HepG2 (cell line): Measurements from ENCODE around the gene LYSMD1. TPM values are rescaled to one million over a fixed set of nuclear protein-coding genes. Genes with fewer than 3 reads are reported as not detected.

Source experiments
- FOXK1 ChIP-seq: sonication (generic); formaldehyde crosslinking; IDR thresholded peaks from 2 replicates; pipeline ENCODE4 v1.4.0; 2020; ENCODE audit warnings: low read depth, missing genetic modification reagents, borderline replicate concordance
- HMG20B ChIP-seq: conservative IDR thresholded peaks from 2 replicates; pipeline ENCODE4 v1.6.1; 2016; ENCODE audit warnings: missing genetic modification reagents, missing compliant biosample characterization
- MLLT10 ChIP-seq: sonication (generic); formaldehyde crosslinking; IDR thresholded peaks from 2 replicates; pipeline ENCODE4 v1.4.0; 2020; ENCODE audit warnings: missing genetic modification reagents
- PAX8 ChIP-seq: sonication (generic); formaldehyde crosslinking; IDR thresholded peaks from 2 replicates; pipeline ENCODE4 v1.8.0; 2022; ENCODE audit warnings: mild to moderate bottlenecking, missing genetic modification reagents, borderline replicate concordance
- SMAD1 ChIP-seq: sonication (generic); formaldehyde crosslinking; IDR thresholded peaks from 2 replicates; pipeline ENCODE4 v1.4.0; 2020; ENCODE audit warnings: missing genetic modification reagents, low read depth, mild to moderate bottlenecking, borderline replicate concordance
- ZEB1 ChIP-seq: IDR thresholded peaks from 2 replicates; pipeline ENCODE4 v1.6.1; 2012; ENCODE audit warnings: mild to moderate bottlenecking, low read depth, inconsistent platforms; ENCODE audit not compliant: insufficient replicate concordance
- ZNF383 ChIP-seq: sonication (generic); formaldehyde crosslinking; IDR thresholded peaks from 2 replicates; pipeline ENCODE4 v1.4.0; 2020; ENCODE audit warnings: missing genetic modification reagents, mild to moderate bottlenecking, borderline replicate concordance
- polyA plus RNA-seq, 8 experiments: library from polyadenylated mRNA; depleted of rRNA in 3 of 8; stranded (reverse) in 7 of 8; unstranded in 1 of 8; fragments of >200 nt; fragmentation: Illumina TruSeq in 4 of 8; extraction: Trizol in 4 of 8; gene quantifications; 2 replicates each; pipeline versions ENCODE4 v1.2.1 to v1.2.3, GENCODE V29; 2011 to 2016; ENCODE audit warnings: low read depth in 4 of 8, missing spikeins in 1 of 8, mixed read lengths in 1 of 8; ENCODE audit not compliant: insufficient read depth in 1 of 8
- total RNA-seq, 5 experiments: library from RNA; depleted of rRNA; stranded (reverse); fragments of >200 nt; fragmentation: Illumina TruSeq; extraction: Trizol; gene quantifications; 2 replicates each; pipeline ENCODE4 v1.2.3, GENCODE V29; 2016; ENCODE audit warnings: low read depth in 1 of 5
- TF ChIP-seq, protein P1 (sequence below): sonication (generic); formaldehyde crosslinking; IDR thresholded peaks from 2 replicates; pipeline ENCODE4 v1.8.0; 2022; ENCODE audit warnings: mild to moderate bottlenecking, missing genetic modification reagents, borderline replicate concordance
- TF ChIP-seq, protein P2 (sequence below): sonication (generic); formaldehyde crosslinking; IDR thresholded peaks from 2 replicates; pipeline ENCODE4 v1.5.1; 2020; ENCODE audit warnings: missing genetic modification reagents, mild to moderate bottlenecking, borderline replicate concordance
- TF ChIP-seq, protein P3 (sequence below): sonication (generic); formaldehyde crosslinking; IDR thresholded peaks from 2 replicates; pipeline ENCODE4 v1.4.0; 2020; ENCODE audit warnings: mild to moderate bottlenecking, missing genetic modification reagents
- TF ChIP-seq, protein P4 (sequence below): sonication (generic); formaldehyde crosslinking; IDR thresholded peaks from 2 replicates; pipeline ENCODE4 v1.5.0; 2020; ENCODE audit warnings: mild to moderate bottlenecking, missing genetic modification reagents, borderline replicate concordance
- TF ChIP-seq, protein P5 (sequence below): sonication (generic); formaldehyde crosslinking; IDR thresholded peaks from 2 replicates; pipeline ENCODE4 v1.9.0; 2021; ENCODE audit warnings: missing genetic modification reagents, borderline replicate concordance

LYSMD1 gene
- total and polyA plus RNA-seq, 2 of the 13 experiments (the other 11 are each of a cell fraction or from before 2014, with no cell fraction given), result 3.8 to 4.8 TPM

GRCh38 chr1:151189637-151190445, 24.1 kb upstream of the LYSMD1 start, which contains the start of gene VPS72 (continued):
- TF ChIP-seq, protein P1, sequence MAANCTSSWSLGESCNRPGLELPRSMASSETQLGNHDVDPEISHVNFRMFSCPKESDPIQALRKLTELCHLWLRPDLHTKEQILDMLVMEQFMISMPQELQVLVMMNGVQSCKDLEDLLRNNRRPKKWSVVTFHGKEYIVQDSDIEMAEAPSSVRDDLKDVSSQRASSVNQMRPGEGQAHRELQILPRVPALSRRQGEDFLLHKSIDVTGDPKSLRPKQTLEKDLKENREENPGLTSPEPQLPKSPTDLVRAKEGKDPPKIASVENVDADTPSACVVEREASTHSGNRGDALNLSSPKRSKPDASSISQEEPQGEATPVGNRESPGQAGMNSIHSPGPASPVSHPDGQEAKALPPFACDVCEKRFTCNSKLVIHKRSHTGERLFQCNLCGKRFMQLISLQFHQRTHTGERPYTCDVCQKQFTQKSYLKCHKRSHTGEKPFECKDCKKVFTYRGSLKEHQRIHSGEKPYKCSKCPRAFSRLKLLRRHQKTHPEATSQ (CRISPR knock-in tag), result no peak
- TF ChIP-seq HMG20B (CRISPR knock-in tag), result 0 out of 2 replicates have a peak, but pooled peaks have one; percentile 45
- peak; percentile 45 for TF ChIP-seq ZEB1
- TF ChIP-seq SMAD1 (CRISPR knock-in tag), result no peak
- TF ChIP-seq, protein P2, sequence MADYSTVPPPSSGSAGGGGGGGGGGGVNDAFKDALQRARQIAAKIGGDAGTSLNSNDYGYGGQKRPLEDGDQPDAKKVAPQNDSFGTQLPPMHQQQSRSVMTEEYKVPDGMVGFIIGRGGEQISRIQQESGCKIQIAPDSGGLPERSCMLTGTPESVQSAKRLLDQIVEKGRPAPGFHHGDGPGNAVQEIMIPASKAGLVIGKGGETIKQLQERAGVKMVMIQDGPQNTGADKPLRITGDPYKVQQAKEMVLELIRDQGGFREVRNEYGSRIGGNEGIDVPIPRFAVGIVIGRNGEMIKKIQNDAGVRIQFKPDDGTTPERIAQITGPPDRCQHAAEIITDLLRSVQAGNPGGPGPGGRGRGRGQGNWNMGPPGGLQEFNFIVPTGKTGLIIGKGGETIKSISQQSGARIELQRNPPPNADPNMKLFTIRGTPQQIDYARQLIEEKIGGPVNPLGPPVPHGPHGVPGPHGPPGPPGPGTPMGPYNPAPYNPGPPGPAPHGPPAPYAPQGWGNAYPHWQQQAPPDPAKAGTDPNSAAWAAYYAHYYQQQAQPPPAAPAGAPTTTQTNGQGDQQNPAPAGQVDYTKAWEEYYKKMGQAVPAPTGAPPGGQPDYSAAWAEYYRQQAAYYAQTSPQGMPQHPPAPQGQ (CRISPR knock-in tag), result no peak
- TF ChIP-seq ZNF383, result no peak
- no peak for TF ChIP-seq PAX8 (CRISPR knock-in tag)
- TF ChIP-seq, protein P3, sequence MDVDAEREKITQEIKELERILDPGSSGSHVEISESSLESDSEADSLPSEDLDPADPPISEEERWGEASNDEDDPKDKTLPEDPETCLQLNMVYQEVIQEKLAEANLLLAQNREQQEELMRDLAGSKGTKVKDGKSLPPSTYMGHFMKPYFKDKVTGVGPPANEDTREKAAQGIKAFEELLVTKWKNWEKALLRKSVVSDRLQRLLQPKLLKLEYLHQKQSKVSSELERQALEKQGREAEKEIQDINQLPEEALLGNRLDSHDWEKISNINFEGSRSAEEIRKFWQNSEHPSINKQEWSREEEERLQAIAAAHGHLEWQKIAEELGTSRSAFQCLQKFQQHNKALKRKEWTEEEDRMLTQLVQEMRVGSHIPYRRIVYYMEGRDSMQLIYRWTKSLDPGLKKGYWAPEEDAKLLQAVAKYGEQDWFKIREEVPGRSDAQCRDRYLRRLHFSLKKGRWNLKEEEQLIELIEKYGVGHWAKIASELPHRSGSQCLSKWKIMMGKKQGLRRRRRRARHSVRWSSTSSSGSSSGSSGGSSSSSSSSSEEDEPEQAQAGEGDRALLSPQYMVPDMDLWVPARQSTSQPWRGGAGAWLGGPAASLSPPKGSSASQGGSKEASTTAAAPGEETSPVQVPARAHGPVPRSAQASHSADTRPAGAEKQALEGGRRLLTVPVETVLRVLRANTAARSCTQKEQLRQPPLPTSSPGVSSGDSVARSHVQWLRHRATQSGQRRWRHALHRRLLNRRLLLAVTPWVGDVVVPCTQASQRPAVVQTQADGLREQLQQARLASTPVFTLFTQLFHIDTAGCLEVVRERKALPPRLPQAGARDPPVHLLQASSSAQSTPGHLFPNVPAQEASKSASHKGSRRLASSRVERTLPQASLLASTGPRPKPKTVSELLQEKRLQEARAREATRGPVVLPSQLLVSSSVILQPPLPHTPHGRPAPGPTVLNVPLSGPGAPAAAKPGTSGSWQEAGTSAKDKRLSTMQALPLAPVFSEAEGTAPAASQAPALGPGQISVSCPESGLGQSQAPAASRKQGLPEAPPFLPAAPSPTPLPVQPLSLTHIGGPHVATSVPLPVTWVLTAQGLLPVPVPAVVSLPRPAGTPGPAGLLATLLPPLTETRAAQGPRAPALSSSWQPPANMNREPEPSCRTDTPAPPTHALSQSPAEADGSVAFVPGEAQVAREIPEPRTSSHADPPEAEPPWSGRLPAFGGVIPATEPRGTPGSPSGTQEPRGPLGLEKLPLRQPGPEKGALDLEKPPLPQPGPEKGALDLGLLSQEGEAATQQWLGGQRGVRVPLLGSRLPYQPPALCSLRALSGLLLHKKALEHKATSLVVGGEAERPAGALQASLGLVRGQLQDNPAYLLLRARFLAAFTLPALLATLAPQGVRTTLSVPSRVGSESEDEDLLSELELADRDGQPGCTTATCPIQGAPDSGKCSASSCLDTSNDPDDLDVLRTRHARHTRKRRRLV (CRISPR knock-in tag), result peak; percentile 65; the same call in 1 of the 2 replicates
- no peak for TF ChIP-seq MLLT10 (CRISPR knock-in tag)
- TF ChIP-seq, protein P4, sequence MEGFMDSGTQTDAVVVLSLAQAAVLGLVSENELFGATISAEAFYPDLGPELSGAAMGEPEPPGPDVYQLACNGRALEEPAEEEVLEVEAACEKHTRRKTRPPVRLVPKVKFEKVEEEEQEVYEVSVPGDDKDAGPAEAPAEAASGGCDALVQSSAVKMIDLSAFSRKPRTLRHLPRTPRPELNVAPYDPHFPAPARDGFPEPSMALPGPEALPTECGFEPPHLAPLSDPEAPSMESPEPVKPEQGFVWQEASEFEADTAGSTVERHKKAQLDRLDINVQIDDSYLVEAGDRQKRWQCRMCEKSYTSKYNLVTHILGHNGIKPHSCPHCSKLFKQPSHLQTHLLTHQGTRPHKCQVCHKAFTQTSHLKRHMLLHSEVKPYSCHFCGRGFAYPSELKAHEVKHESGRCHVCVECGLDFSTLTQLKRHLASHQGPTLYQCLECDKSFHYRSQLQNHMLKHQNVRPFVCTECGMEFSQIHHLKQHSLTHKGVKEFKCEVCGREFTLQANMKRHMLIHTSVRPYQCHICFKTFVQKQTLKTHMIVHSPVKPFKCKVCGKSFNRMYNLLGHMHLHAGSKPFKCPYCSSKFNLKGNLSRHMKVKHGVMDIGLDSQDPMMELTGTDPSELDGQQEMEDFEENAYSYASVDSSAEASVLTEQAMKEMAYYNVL, result peak; percentile 51; the same call in 1 of the 2 replicates
- TF ChIP-seq FOXK1 (CRISPR knock-in tag), result peak; percentile 81; the same call in 1 of the 2 replicates
- TF ChIP-seq, protein P5, sequence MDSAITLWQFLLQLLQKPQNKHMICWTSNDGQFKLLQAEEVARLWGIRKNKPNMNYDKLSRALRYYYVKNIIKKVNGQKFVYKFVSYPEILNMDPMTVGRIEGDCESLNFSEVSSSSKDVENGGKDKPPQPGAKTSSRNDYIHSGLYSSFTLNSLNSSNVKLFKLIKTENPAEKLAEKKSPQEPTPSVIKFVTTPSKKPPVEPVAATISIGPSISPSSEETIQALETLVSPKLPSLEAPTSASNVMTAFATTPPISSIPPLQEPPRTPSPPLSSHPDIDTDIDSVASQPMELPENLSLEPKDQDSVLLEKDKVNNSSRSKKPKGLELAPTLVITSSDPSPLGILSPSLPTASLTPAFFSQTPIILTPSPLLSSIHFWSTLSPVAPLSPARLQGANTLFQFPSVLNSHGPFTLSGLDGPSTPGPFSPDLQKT (CRISPR knock-in tag), result peak; percentile 67; the same call in 1 of the 2 replicates
